Fibroblast of skin of abdomen (primary cell): ENCODE results near the gene HIPK2.

Experiments used
- DNase-seq: peaks from one replicate; pipeline ENCODE4 v3.0.0-alpha.2; 2013

The HIPK2 gene

DNA sequence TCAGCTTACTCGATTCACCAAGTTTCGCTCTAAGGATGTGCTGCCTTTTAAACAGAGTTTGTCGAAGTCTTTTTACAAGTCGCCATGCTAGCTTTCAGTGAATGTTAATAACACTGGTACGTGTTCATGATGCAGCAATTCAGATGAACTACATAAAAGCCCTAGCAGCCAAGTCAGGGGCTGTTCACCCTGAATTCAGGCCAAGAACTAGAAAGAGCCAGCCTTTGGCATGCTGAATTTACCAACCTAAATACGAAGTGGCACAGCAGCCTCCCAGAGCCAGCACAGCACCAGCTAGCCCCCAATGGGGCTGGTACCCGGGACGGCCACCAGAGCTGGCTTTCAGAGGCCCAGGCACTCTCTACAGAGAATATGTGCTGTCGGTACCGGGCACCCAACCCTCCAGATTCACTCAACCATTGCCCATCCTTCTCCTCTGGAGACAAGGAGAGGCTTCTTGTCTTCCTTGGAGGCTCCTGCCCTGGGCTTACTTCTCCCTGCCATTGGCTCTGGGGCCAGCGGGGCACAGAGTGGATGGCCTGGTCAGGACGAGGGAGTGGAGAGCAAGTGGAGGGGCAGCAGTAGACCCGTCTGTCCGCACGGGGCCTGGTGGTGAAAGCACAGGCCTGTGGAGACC lies 64.2 kb downstream of the HIPK2 start:
- DNase-seq: no peak

DNA sequence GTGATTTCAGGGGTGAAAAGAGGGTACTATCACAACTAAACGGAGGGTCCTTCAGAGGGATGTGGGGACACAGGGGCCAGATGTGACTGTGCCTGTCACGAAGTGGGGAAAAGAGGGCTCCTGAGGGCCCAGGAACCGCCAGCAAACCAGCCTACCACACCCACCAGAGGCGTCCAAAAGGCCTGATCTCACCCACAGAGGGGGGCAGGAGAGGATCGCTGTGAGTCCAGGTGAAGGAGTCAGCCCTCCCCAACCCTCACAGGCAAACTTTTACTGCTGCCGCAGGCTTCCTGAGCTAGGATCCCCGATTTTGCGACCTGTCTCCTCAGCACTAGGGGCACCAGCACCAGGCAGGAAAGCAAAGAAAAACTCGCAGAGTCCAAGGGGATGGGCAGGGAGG lies 64.7 kb downstream of the HIPK2 start:
- DNase-seq: no peak

DNA sequence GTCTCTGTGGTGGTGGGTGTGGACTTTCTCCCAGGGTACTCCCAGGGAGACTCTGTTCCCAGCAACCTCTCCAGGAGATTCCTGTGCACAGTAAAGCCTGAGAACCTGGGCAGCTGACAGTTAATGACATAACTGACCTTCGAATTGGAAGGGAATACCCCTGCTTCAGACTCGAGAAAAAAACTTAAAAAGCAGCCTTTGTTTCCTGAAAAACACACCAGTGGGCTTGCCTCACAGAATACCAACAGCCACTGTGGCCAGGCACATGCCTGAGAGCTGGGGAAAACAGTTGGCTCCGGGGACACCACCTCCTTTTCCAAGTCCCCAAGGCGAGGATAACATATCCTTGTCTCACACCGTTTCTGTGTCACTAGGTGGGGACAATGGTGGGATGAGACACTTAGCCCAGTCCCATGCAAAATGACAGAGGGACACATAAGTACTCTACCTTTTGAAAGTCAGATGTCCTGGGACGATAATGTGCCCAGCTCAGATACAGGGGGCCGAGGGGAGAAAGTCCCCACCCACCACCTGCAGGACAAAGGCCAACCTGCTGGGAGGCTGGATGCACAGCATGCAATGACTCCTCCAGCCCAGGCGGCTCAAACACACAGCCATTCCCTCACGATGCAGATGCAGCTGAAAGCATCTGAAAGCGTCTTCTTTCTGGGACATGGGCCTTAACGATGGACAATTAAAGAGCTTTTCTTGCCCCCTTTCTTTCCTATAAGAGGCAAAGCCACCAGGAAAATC lies 65.6 kb downstream of the HIPK2 start:
- DNase-seq: no peak

DNA sequence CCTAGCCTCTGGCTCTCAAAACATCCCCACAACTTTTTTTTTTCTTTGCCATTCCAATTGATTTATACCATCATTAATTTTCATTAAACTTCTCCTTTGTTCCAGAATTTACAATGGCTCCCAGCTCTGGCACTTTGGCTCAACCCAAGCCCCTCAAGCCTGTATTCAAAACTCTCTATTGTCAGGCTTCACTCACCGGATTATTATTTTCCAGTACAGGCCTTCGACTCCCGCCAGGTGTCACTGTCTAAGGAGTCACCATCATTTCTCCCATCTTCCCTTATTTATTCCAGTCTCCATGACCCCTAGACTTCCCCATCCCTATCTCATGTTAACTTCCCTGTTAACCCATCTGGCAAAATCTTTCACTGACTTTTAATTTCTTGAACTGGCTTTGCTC lies 67.8 kb downstream of the HIPK2 start:
- DNase-seq: no peak

DNA sequence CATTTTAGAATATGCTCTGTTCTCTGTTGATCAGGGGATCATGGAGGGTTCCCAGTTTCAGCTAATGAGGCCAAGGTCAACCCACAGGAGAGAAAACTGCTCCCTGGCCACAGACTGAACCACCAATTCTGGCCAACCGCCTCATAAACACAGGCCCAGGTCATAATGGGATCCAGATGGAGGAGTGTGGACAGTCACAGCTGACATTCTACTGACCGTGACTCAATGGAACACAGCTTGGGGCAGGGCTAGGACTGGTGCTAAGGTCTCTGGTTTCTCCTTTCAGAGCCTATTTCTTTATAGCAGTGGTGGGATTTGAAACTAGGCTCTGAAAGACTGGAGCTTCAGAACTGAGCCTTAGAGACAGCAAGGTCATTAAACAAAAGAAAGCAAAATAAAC lies 68.3 kb downstream of the HIPK2 start:
- DNase-seq: peak; percentile 66

DNA sequence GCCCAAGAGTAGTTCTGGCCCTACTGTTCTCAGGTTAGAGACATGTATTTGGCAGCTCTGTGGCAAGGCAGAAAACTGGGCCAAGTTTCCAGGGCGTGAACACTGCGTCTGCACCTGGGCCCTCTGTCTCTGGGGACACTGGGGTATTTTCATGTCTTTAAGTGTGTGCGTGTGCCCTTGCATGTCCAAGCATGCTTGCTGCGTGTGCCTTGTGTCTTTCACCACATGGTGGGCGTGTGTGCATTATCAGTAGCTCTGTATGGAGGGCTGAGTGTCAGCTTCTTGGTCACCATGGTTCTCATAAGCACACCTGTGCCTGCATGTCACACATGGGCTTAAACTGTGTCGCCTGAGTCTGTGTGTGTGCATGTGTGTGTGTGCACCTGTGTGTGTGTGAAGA lies 69.3 kb downstream of the HIPK2 start:
- DNase-seq: no peak

DNA sequence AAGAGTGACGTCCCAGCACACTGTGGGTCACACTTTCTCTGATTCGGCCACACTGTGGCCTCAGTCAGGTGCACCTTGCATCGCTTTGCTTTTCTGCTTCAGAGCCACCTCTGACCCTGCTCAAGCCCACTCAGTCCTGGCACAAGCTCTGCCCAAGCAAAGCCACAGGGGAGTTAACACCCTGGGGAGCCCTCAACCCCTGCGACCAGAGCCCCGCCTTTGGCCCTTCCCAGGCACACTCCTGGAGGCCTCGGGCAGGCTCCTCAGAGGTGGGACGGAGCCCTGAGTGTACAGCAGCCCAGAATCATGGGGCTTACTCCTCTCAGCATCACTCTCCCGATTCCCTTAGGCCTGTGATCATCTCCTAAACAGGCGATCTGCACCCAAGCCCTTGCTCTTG lies 71.0 kb downstream of the HIPK2 start:
- no peak for DNase-seq

DNA sequence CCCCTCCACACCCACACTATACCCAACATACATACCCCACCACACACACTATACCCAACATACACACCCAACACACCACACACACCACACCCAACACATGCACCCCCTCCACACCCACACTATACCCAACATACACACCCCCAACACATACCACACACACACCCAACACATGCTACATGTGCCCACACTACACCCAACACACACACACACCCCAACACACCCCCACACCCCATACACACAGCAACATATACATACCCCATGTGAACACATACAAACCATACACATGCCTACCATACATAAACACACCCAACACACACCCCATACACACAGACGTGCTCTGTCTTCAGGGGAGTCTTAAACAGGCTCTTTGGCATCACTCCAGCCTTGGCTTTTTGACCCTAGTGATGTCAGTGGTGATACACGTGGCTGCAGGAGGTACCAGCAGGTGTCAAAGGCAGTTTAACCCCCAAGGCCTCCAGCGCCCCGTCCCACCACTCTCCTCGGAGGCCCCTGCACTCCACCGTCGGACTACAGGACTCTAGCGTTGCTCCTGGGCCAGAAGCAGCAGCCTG lies 73.4 kb downstream of the HIPK2 start:
- no peak for DNase-seq

DNA sequence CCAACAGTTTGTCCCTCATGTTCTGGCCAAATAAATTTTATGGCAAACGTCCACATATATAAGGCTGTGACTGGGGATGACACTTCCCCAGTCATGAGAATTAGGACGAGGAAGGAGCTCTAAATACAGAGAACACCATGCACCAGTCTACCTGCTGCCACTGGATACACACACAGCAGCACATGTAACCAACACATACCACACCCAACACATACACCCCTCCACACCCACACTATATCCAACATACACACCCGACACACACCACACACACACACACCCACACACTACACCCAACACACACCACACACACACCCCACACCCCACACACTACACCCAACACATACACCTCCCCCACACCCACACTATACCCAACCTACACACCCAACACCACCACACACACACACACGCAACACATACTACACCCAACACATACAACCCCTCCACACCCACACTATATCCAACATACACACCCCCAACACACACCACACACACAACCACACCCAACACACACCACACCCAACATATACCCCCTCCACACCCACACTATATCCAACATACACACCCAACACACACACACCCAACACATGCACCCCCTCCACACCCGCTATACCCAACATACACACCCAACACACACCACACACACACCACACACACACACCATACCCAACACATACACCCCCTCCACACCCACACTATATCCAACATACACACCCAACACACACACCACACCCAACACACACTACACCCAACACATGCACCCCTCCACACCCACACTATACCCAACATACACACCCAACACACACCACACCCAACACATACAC lies 74.1 kb downstream of the HIPK2 start:
- no peak for DNase-seq

DNA sequence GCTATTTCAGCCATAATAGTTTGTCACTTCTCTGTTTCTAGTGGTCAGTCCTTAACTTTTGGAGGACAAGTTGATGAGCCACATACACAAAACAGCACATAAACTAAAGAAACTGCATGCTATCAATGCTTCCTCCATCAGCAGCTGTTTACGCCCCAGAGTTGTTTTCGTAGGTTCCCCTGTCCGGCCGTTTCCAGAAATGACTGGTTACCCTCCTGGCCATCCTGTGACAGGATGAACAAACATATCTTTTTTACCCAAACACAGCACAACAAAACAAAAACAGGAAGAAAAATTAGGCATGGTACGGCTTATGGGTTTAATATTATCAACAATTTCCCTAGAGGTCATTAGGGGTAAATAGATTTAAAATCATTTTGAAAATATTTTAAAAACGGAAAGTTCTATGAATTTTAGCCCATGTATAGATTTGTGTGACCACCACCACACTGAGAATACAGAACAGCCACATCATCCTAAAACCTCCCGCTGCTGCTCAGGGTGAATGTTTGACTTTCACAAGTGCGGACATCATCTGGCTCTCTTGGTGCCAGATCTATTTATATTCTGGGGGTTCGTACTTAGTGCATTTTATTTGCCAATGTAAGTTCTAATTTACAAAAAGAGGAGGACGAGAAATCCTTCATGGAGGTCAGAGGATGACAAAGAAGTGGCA lies 74.8 kb downstream of the HIPK2 start:
- no peak for DNase-seq

DNA sequence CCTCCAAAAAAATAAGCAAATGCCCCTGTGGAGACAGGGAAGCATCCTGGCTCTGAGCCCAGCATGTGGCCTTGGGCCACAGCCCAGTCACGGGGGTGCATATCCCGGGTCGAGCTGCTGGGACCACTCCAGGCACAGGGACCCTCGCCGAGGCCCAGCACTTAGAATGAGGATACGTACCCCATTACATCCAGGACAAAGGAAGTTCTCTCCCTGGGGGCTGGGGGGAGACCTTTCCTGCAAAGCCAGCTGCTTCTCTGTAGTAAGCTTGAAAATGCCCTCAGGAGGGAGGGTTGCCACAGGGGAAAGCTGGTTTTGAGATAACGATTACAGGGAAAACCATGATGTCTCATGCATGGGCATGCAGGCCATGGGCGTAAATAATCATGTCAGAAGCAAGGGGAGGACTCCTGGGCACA lies 75.5 kb downstream of the HIPK2 start:
- DNase-seq: no peak

DNA sequence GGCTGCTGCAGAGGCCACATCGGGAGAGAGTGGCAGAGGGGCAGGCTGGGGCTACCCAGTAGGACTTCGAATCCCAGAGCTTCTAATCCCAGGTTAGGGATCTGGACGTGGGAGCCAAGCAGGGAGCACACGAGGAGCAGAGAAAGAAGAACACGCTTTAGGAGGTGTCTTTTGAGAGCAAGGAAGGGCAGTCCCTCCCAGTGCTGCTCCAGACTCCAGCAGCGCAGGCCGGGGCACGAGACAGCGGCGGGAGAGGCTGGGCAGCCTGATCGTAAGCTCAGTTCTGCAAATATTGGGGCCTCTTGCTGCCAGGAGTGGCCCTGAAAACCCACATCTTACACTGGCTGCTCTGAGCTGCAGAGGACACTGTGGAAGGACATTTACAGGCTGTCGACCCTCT lies 75.9 kb downstream of the HIPK2 start:
- no peak for DNase-seq

DNA sequence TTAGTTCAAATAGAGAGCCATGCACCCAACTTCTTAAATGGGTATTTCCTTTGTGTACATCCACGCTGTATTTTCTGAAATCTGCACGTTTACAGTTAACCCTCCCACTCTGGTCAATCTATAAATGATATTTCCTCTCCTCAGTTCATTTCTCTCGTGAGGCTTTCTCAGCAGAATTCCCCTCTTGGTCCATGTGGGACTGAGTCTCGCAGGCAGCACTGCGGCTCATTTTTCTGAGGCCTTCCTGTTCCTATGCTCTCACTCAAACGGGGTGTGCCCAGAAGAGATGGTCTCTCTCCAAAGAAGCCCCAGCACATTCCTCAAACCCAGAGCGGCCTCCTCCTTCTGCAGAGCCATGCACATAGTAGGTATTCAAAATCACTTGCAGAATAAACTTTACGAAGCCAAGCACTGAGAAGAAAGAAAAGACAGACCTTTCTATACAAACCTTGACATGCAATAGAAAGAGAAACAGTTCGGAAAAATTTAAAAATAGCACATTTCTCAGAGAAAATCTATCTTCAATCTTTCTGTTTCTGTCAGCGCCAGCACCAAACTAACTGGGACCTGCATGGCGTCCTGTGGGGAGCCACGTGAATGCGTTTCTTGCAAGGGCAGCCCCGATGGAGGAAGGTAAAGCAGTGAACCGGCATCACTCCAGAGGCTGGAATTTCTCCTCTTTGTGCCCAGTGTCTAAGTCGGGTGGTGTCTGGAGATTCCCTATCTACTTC lies 77.1 kb downstream of the HIPK2 start:
- DNase-seq: no peak

DNA sequence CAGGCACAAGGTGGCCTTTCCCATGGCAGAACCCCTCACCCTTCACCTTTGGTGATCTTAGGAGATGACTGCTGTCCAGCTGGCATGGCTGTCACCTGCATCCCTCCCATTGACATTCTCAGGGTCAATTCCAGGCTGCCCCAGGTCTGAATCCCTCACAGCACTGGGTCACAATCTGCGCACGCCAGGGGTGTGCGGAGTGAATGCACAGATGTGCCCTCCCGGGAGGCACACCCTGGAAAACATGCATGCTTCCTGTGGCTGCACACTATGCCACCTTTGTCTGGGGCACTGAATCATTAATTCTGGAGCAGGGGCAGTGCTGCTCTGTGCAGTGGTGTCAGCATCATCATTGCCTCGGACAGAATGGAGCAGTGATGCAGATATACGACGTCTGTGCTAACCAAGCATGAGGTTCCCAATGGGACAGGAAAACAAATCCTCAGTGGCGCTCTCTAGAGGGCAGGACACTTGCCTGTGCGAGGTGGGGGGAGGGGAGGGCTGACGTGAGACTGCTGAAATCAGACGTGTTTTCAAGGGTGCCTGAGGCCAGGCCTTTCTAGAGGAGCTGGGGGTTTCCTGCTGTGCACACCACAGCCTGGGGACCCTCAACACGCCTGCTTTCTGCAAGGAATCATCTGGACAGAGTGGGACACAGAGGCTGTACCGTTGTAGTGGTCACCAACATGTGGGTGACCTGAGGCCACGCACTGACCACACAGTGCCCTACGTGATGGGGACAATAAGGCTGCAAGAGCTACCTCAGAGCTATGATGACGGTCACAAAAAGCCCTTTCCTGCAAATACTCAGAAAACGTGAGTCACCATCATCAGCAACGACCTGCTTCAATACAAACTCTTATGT lies 77.9 kb downstream of the HIPK2 start:
- DNase-seq: no peak

DNA sequence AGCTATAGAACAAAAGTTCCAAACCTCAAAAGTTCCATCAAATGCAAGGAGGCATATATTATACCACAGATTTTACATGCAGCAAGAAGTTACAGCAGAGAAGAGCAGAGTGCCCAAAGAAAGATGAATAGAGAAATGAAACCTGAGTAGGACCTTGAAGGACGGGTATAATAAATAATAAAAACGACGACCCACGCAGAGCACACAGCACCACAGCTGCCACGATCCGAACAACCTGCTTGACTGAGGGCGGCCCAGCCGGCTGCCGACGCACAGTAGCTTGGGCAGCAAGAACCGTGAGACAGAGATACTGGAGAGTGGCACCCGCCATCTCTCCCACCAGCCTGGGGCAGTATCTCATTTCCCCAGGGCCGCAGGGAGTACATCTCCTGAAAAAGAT lies 79.0 kb downstream of the HIPK2 start:
- DNase-seq: no peak

DNA sequence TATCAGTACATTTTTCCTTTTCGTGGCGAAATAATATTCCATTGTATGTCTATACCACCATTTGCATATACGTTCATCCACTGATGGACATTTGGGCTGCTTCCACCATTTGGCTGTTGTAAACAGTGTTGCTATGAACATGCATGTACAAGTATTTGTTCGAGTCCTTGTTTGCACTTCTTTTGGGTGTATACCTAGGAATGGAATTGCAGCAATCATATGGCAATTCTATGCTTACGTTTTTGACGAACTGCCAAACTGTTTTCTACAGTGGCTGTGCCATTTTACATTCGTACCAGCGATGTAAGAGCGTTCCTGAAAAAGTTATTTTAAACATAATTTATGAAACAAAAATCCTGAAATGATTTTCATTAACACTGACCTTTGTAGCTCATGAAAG lies 79.5 kb downstream of the HIPK2 start:
- no peak for DNase-seq

DNA sequence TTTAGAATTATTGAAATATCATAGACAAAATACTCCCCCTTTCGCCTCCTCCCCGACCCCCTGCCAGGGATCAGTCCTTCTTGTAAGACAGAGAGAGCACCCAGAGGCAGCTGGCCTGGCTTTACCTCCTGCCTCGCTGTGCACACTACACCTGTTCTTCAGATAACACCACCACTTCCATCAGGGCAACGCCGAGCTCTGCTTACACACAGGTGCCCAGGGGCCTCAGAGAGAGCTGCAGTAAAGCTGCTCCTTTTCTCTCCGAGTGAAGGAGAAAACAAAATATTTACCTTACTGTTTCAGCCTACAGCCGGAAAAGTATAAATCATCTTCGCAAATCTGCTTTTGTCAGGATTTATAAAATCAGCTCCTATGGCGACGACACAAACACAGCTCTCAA lies 80.7 kb downstream of the HIPK2 start:
- no peak for DNase-seq

DNA sequence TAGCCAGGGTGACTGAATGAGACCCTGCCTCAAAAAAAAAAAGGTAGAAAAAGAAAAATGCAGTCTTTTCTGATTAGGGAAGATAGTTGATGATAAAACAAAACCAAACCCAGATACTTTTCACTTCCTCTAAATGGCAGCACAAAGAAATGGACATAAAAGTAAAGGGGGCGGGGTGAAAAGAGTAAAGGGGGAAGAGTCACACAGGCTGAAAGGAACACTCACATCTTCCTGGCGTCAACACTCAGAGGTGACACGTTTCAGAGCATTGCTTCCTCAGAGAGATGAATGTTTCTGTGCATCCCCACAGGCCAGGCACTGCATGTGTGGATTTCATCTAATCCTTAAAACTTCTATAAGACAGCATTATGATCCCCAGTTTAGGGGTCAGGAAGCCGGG lies 81.2 kb downstream of the HIPK2 start:
- no peak for DNase-seq

DNA sequence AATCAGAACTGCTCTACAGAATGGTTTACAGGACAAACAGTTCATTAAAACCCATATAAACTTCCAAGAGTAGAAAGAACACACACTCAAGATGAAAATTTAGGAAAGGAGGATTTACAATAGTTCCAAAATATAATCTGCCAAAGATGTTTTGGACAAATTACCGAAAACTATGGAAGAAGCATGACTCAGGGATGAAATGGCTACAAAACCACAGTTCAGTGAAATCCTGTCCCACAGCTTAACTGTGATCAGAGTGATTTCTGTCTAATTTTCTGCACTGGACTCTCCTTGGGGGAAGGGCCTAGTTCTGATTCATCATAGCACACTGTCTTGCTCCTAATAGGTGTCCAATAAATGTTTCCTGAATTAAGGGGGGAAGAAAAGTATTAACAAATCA lies 82.2 kb downstream of the HIPK2 start:
- peak; percentile 57 for DNase-seq

DNA sequence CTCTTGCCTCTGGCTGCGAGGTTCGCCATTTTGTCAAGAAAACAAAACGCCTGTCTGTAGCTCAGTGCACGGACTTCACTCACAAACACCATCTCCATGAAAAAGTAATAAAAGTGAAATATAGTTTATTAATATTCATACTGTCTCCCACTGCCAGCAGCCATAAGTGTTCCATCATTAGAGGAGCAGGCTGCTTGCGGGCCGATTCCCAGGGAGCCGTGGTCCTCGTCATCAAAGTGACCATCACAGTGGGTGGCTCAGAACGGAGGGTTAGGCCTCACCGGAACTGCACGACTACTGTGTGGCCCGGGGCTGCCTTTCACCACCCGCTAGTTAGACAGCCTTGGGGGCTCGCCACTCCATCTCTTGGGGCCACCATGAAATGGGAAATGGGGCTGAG lies 82.7 kb downstream of the HIPK2 start:
- no peak for DNase-seq

DNA sequence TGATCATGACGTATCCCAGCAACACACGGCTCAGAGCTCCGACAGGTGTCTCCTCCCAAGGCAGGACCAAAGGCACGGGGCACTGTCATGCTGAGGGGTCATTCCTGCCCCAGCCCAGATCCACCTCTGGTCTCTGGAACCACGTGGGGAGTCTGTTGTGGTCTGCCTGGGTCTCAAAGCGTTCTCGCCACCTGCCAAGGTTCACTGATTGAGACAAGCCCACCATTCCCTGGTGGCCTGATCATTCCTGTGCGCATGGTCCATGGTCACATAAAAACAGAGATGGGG lies 83.5 kb downstream of the HIPK2 start:
- DNase-seq: no peak
